Gastrocnemius medialis (tissue), 4 donors: ENCODE measurements around the gene PLXDC2.

Experiments
- POLR2A ChIP-seq, 2 donors: fragments of 450-650 bp; IDR thresholded peaks; one replicate each; pipeline ENCODE4 v1.6.1; 2017; ENCODE audit warnings: antibody characterized with exemption in 2 of 2, mild to moderate bottlenecking in 2 of 2, moderate library complexity in 2 of 2
- TF ChIP-seq, protein P1 (sequence below), 5 experiments: fragments of 450-650 bp in 3 of 5; fragments of 200-600 bp in 2 of 5; sonication (generic) in 2 of 5; IDR thresholded peaks in 4 of 5; conservative IDR thresholded peaks in 1 of 5; 1 replicate in 4 of 5; 2 replicates in 1 of 5; pipeline ENCODE4 v1.5.1; 2016 to 2019; ENCODE audit warnings: antibody characterized with exemption in 5 of 5, mild to moderate bottlenecking in 3 of 5, moderate library complexity in 3 of 5

GRCh38 chr10:19979628-19980027 is 163.4 kb downstream of the PLXDC2 start:
- TF ChIP-seq, protein P1, sequence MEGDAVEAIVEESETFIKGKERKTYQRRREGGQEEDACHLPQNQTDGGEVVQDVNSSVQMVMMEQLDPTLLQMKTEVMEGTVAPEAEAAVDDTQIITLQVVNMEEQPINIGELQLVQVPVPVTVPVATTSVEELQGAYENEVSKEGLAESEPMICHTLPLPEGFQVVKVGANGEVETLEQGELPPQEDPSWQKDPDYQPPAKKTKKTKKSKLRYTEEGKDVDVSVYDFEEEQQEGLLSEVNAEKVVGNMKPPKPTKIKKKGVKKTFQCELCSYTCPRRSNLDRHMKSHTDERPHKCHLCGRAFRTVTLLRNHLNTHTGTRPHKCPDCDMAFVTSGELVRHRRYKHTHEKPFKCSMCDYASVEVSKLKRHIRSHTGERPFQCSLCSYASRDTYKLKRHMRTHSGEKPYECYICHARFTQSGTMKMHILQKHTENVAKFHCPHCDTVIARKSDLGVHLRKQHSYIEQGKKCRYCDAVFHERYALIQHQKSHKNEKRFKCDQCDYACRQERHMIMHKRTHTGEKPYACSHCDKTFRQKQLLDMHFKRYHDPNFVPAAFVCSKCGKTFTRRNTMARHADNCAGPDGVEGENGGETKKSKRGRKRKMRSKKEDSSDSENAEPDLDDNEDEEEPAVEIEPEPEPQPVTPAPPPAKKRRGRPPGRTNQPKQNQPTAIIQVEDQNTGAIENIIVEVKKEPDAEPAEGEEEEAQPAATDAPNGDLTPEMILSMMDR (IDR thresholded peaks at IDR 0.05 in 4 of 5, conservative IDR thresholded peaks at IDR 0.05 in 1 of 5) = no peak
- no peak for TF ChIP-seq POLR2A (IDR thresholded peaks at IDR 0.05)
